PC-3 (cell line): ENCODE data around the gene NLGN1. TPM values are rescaled to one million over a fixed set of nuclear protein-coding genes. Genes with fewer than 3 reads are reported as not detected.

ENCODE experiments used
- ATAC-seq: fragments of 200-7000 bp; cut with Tn5 transposase; 2 replicates; pipeline ENCODE4 v1.9.1; 2020; ENCODE audit warnings: mild to moderate bottlenecking, moderate library complexity
- BruUV-seq: library from RNA; stranded (reverse); fragments of 400-500 nt; replicated peaks from 2 replicates; lab custom pipeline; 2021; lab: Mats Ljungman, UMichigan
- CTCF ChIA-PET: fragments of 300-600 bp; sonication (Branson Sonifier 250); formaldehyde crosslinking; loops from one replicate; lab custom pipeline; 2022; ENCODE audit warnings: antibody characterized with exemption; lab: Charles Lee
- POLR2A ChIA-PET: fragments of 300-600 bp; sonication (Branson Sonifier 250); formaldehyde crosslinking; loops from one replicate; lab custom pipeline; 2022; ENCODE audit warnings: antibody characterized with exemption; ENCODE audit not compliant: unreplicated experiment; lab: Charles Lee
- DNase-seq: peaks from one replicate; pipeline ENCODE4 v3.0.0-alpha.2; 2015
- H2AFZ ChIP-seq: fragments of 300-600 bp; sonication (generic); 2 replicates; pipeline ENCODE4 v1.6.0; 2016; ENCODE audit warnings: antibody characterized with exemption, low read length
- H3F3A ChIP-seq: fragments of 300-600 bp; sonication (generic); one replicate; pipeline ENCODE4 v1.6.0; 2017; ENCODE audit warnings: antibody characterized with exemption, low read length, control low read depth, mild to moderate bottlenecking; ENCODE audit not compliant: unreplicated experiment
- H3K27ac ChIP-seq: fragments of 300-600 bp; sonication (generic); 2 replicates; pipeline ENCODE4 v1.5.1; 2016; ENCODE audit warnings: mild to moderate bottlenecking, low read length
- H3K27me3 ChIP-seq: fragments of 300-600 bp; sonication (generic); 2 replicates; pipeline ENCODE4 v1.6.1; 2016; ENCODE audit warnings: low read length, mixed read lengths
- H3K36me3 ChIP-seq: fragments of 300-600 bp; sonication (generic); 2 replicates; pipeline ENCODE4 v1.6.1; 2016; ENCODE audit warnings: low read depth, mixed run types, low read length, mixed read lengths
- H3K4me1 ChIP-seq: fragments of 300-600 bp; sonication (generic); 2 replicates; pipeline ENCODE4 v1.5.1; 2016; ENCODE audit warnings: low read length; ENCODE audit not compliant: insufficient read depth
- H3K4me2 ChIP-seq: fragments of 300-600 bp; sonication (generic); 2 replicates; pipeline ENCODE4 v1.6.0; 2016; ENCODE audit warnings: low read length
- H3K4me3 ChIP-seq: fragments of 300-600 bp; sonication (generic); 2 replicates; pipeline ENCODE4 v1.5.1; 2016; ENCODE audit warnings: mild to moderate bottlenecking, low read length, mixed read lengths
- H3K79me2 ChIP-seq: fragments of 300-600 bp; sonication (generic); 2 replicates; pipeline ENCODE4 v1.6.1; 2017; ENCODE audit warnings: low read length, mixed read lengths
- H3K9ac ChIP-seq: fragments of 300-600 bp; sonication (generic); 2 replicates; pipeline ENCODE4 v1.6.0; 2016; ENCODE audit warnings: mild to moderate bottlenecking, low read length
- H3K9me2 ChIP-seq: fragments of 300-600 bp; sonication (generic); replicated peaks from 2 replicates; pipeline ENCODE4 v1.6.1; 2016; ENCODE audit warnings: mixed run types, low read length, mixed read lengths
- H3K9me3 ChIP-seq: fragments of 300-600 bp; sonication (generic); 2 replicates; pipeline ENCODE4 v1.6.1; 2016; ENCODE audit warnings: low read length, mixed read lengths
- H4K20me1 ChIP-seq: fragments of 300-600 bp; sonication (generic); 2 replicates; pipeline ENCODE4 v1.6.1; 2016; ENCODE audit warnings: low read length, mixed read lengths
- CTCF ChIP-seq: fragments of 300-600 bp; sonication (generic); conservative IDR thresholded peaks from 2 replicates; pipeline ENCODE4 v1.5.1; 2017; ENCODE audit warnings: antibody characterized with exemption, low read depth, mild to moderate bottlenecking, low read length
- EZH2 ChIP-seq: fragments of 300-600 bp; sonication (generic); IDR thresholded peaks from one replicate; pipeline ENCODE4 v1.6.1; 2017; ENCODE audit warnings: antibody characterized with exemption, mild to moderate bottlenecking, low read length; ENCODE audit not compliant: unreplicated experiment
- EZH2phosphoT487 ChIP-seq: fragments of 300-600 bp; sonication (generic); IDR thresholded peaks from 2 replicates; pipeline ENCODE4 v1.6.1; 2018; ENCODE audit warnings: mild to moderate bottlenecking, antibody characterized with exemption, low read length, borderline replicate concordance
- intact Hi-C: fragments of 100-400 bp; cut with micrococcal nuclease; formaldehyde crosslinking; loops from 2 replicates; pipeline ENCODE4 v1.9.0; 2023
- total RNA-seq: library from RNA; depleted of rRNA; stranded (reverse); fragments of >200 nt; gene quantifications from 2 replicates; pipeline ENCODE4 v1.2.3, GENCODE V29; 2014

The NLGN1 gene
- total RNA-seq, 1 experiment from 2014 or later, result 0.77 TPM

DNA sequence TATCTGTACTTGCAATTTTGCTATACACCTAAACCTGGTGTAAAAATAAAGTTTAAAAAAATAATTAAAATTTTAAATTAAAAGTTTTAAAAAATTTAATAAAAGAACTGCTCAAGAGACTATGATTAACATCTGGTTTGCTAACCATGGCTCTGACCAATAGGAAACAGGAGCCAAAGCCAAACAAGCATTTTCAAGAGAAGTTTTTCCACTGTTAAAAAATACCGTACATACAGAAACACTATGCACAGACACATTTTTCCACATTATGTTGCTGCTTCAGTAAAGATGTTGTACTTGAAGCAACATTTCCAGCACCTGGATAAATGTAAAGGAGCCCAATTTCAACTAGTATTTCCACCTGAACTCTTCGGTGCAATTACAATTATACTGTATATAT, 917.7 kb downstream of the NLGN1 start:
- POLR2A ChIA-PET, result no interaction called here
- Histone ChIP-seq H3K27me3 (no peaks in the 10 kb centered on the region), H3K4me2 (no peak overlapping the region), H2AFZ (no peak overlapping the region), H4K20me1 (no peaks in the 10 kb centered on the region), H3K36me3 (no peaks in the 10 kb centered on the region), H3K9me3 (no peaks in the 10 kb centered on the region), H3K9ac (no peak overlapping the region), H3F3A (no peaks in the 10 kb centered on the region), H3K79me2 (no peaks in the 10 kb centered on the region), H3K4me3 (no peak overlapping the region), H3K4me1 (no peaks in the 10 kb centered on the region), H3K27ac (no peak overlapping the region), H3K9me2 (no peaks in the 10 kb centered on the region)
- no peak for DNase-seq
- intact Hi-C loops, result no loop called here
- BruUV-seq, result no TSS peak
- TF ChIP-seq EZH2 (no peak), CTCF (no peak), EZH2phosphoT487 (no peak)
- CTCF ChIA-PET, result no interaction called here
- ATAC-seq, result no peak

DNA sequence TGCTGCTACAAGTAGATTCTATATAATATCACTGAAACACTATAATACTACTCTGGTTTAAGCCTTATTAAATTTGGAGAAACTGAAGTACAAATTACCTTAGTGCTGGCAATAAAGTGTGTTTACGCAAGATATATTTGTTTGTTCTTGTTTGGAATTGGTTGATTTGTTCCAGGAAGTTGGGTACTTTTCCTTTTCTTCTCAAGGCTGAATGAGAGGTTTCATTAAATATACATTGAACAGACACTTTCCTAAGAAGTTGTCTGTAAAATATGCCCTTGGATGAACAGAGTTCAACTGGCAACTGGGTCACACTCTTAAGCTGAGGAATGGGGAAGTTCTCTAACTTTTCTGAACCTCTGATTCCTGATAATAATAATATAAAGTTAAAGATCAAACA, 919.5 kb downstream of the NLGN1 start:
- peak; percentile 43 for ATAC-seq

DNA sequence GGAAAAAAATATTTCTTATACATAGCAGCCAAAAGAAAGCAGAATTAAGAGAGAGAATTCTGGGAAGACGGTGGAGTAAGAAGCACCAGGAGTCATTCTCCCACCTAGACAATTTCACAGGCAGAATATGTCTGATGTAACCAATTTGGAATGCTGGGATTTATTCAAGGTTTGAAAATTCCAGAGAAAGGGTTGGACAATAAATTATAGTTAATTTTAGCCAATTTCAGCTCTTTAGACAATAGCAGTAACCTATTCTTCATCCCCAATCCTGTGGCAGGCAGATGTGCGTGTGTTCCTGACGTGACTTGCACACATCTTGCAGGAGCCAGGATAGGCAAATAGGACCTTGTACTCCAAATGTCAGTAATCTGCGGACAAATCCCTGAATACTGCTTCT, 920.6 kb downstream of the NLGN1 start:
- ATAC-seq (no peak), DNase-seq (no peak)
- TF ChIP-seq EZH2, result no peak
- TF ChIP-seq EZH2phosphoT487, result no peak
- no peak for TF ChIP-seq CTCF
- H3K9me3 ChIP-seq, result no peaks in the 10 kb centered on the region
- no peaks in the 10 kb centered on the region for H3F3A ChIP-seq
- no peak overlapping the region for H3K27ac ChIP-seq
- H3K4me3 ChIP-seq, result no peak overlapping the region
- no peak overlapping the region for H2AFZ ChIP-seq
- H3K4me2 ChIP-seq, result no peak overlapping the region
- H3K79me2 ChIP-seq, result no peaks in the 10 kb centered on the region
- no peaks in the 10 kb centered on the region for H3K27me3 ChIP-seq
- H3K36me3 ChIP-seq, result no peaks in the 10 kb centered on the region
- H3K4me1 ChIP-seq, result no peaks in the 10 kb centered on the region
- H3K9me2 ChIP-seq, result no peaks in the 10 kb centered on the region
- ChIA-PET POLR2A (no interaction called here), CTCF (no interaction called here)
- H4K20me1 ChIP-seq, result no peaks in the 10 kb centered on the region
- intact Hi-C loops, result no loop called here
- H3K9ac ChIP-seq, result no peak overlapping the region
- BruUV-seq, result no TSS peak

More for the DNA sequence above, 919.5 kb downstream of the NLGN1 start:
- Histone ChIP-seq H3K4me1 (no peaks in the 10 kb centered on the region), H2AFZ (no peak overlapping the region), H3K79me2 (no peaks in the 10 kb centered on the region), H3K36me3 (no peaks in the 10 kb centered on the region), H3K9me3 (no peaks in the 10 kb centered on the region), H3K4me2 (no peak overlapping the region), H3K9ac (no peak overlapping the region), H3K27ac (no peak overlapping the region), H4K20me1 (no peaks in the 10 kb centered on the region), H3K27me3 (no peaks in the 10 kb centered on the region), H3F3A (no peaks in the 10 kb centered on the region), H3K4me3 (no peak overlapping the region), H3K9me2 (no peaks in the 10 kb centered on the region)
- BruUV-seq, result no TSS peak
- no peak for DNase-seq
- TF ChIP-seq EZH2 (no peak), CTCF (no peak), EZH2phosphoT487 (no peak)
- ChIA-PET CTCF (no interaction called here), POLR2A (no interaction called here)
- intact Hi-C loops, result no loop called here
